Muscle of arm (tissue), 12 donors: ENCODE data around the gene MED27. TPM values are rescaled to one million over a fixed set of nuclear protein-coding genes. Genes with fewer than 3 reads are reported as not detected.

Source experiments
- DNase-seq: peaks from one replicate; pipeline ENCODE4 v3.0.0-alpha.2; 2013
- polyA plus RNA-seq, 12 donors: library from polyadenylated mRNA; unstranded; fragments of 120-200 nt; gene quantifications; one replicate each; pipeline ENCODE4 v1.2.1, GENCODE V29; 2013; ENCODE audit not compliant: insufficient read length in 12 of 12

Gene MED27
- polyA plus RNA-seq, 12 donors, result 7.8 to 14.9 (median 11.6) TPM; not detected in 1

- no peak for DNase-seq
Measured at GRCh38 chr9:132000659-132001058, 79.0 kb downstream of the MED27 start.

GRCh38 chr9:131999692-132000551 is 79.7 kb downstream of the MED27 start:
- DNase-seq, result no peak

- no peak for DNase-seq
Measured at GRCh38 chr9:131997779-131998178, 81.9 kb downstream of the MED27 start.

GRCh38 chr9:131997076-131997475 is 82.6 kb downstream of the MED27 start:
- no peak for DNase-seq

- DNase-seq, result no peak
Measured at GRCh38 chr9:131995382-131995781, 84.3 kb downstream of the MED27 start.

GRCh38 chr9:131994364-131995125 is 85.1 kb downstream of the MED27 start:
- DNase-seq, result no peak

GRCh38 chr9:131992906-131993657 is 86.6 kb downstream of the MED27 start:
- no peak for DNase-seq

GRCh38 chr9:131987232-131987631 is 92.4 kb downstream of the MED27 start:
- no peak for DNase-seq

GRCh38 chr9:131986576-131986975 is 93.1 kb downstream of the MED27 start:
- no peak for DNase-seq

GRCh38 chr9:131986089-131986488 is 93.6 kb downstream of the MED27 start:
- no peak for DNase-seq

- DNase-seq, result no peak
Measured at GRCh38 chr9:131984564-131984963, 95.1 kb downstream of the MED27 start.

GRCh38 chr9:131982671-131983239 is 96.9 kb downstream of the MED27 start:
- DNase-seq, result no peak

GRCh38 chr9:131982102-131982501 is 97.6 kb downstream of the MED27 start:
- DNase-seq, result no peak

- DNase-seq, result no peak
Measured at GRCh38 chr9:131981116-131981776, 98.4 kb downstream of the MED27 start.

GRCh38 chr9:131980267-131981016 is 99.2 kb downstream of the MED27 start:
- DNase-seq, result no peak

GRCh38 chr9:131977109-131977838 is 102.4 kb downstream of the MED27 start:
- DNase-seq, result no peak

GRCh38 chr9:131976157-131977108 is 103.2 kb downstream of the MED27 start:
- DNase-seq, result no peak

GRCh38 chr9:131972889-131973288 is 106.8 kb downstream of the MED27 start:
- DNase-seq, result no peak
